LoVo (cell line): Measurements from ENCODE around the gene ZNF503.

Experiments used
- DNase-seq: peaks from one replicate; pipeline ENCODE4 v3.0.0-alpha.2; 2016; ENCODE audit warnings: low spot score

The ZNF503 gene

DNA sequence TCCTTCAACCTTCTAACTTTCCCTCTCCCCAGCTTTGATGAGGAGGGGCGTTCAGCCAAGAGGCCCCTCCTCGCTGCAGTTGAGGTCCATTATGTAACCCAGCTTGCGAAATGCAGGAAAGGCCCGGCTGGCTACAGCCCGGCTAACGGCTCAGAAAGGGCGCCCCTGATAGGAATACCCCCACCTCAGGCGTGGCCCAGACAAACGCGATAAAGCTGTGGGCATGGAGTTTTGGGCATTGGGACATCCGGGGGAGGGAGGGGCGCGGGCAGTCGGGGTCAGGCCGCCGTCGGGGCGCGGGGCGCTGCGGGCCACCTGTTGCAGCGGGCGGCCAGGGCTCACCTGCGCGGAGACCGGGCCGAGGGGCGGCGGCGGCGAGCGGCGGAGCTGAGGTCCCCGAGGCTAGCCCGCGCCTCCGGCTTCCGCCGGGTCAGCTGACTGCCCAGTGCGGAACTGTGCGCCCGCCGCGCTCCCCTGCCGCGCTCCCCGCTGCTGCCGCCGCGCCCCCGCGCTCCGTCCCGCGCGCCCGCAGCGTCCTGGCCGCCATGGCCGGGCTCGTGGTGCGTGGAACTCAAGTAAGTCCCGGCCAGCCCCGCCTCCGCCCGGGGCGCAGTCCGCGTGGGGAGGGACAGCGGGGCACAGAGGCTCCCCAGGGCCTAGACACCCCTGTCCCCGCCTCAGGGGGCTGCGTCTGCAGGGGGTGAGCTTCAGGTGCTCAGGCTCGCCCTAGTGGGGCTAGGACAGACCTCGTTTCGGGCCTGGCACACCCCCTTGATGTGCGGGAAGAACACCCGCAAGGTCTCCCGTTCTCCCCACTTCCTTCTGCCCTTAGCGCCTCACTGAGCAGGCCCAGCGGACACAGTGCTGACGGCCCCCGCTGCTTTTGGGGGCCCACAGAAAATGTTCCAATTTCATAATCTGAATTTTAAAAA, 29.9 kb upstream of the ZNF503 start, which contains the start of gene LRMDA:
Gene LRMDA (plus strand): TSS at position 445 of the 932 bp plus-strand sequence.
- DNase-seq = no peak

DNA sequence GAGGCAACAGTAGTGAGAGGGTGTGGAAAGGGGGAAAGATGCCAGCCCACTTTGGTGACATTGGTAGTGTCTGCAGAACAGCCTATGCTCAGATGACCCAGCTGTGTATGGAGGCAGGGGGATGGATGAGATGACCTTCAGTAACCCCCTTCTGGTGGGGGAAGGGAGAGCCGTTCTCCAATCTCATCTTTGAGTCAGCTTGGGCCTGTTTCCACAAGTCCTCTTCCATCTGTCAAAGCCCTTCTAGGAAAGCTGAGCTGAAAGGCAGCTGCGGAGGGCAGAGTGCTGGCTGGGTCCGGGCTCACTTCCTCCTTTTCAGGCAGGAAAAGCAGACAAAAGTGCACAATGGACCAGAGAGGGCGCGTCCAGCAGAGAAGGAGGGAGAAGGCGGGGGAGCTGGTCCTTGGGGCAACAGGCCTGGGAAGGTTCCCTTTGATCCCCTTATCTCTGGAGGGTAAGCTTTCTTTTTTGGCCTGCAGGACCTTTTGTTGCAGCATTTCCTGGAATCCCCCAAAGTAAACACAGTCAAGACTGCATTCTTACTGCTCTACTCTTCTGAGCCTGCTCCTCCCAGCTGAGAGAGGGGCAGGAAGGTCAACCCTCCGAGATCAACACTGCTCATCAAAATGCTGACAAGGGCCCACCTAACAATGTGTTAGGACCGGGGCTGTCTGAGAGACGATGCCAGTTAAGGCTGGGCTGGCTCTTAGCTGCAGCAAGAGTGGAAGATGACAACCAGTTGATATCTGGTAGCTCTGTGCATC, 28.6 kb upstream of the ZNF503 start:
- DNase-seq = no peak

DNA sequence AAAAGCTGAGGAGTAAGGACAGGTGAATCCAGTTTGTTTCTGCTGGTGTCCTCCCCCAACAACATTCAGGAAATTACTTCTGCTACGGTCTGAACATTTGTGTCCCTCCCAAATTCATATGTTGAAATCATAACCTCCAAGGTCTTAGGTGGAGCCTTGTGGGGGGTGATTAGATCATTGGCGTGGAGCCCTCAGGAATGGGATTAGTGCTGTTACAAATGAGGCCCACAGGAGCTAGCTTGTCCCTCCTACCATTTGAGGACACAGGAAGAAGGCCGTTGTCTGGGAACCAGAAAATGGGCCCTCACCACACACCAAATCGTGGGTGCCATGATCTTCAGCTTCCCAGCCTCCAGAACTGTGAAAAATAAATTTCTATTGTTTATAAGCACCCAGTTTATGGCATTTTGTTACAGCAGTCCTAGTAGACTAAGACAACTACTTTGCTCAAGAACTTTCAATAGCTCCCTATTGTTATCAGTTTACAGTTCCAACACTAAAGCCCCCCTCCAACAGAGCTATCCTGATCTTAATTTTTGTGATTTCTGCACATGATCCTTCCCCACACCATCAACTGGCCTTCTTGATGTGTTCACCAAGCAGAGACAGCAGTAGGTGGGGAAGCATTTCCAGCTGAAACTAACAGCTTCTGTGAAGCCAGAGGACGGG, 27.7 kb upstream of the ZNF503 start:
- DNase-seq = no peak

DNA sequence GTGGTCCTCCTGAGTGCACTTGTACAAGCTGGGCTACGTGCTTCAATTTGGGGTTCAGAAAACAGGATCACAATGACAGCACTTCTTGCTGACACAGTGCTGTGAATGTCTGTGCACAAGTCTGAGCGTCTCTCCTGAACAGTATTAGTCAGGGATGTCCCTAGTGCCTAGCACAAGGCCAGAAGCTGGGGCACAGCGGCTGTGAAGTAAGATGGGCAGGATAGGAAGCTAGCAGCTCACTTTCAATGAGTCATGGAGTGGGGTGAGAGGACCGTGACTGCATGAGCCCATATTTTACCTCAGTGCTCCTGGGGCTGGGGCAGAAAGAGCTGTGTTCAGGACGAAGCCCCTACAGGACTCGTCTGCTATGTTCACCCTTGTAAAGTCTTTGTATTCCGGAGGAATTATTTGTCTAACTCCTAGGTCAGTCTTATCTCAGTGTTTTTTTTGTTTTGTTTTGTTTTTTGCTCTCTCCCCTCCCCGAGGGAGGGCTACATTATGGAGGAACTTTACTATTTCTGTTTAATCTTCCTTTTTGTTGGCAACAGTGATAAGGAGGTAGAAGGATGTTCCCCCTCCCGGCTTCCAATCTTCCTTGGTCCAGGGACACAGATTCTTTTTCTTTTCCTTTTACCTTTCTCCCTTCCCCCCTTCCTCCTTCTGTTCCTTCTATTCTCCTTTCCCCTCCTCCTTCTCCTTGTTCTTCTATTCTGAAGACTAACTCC, 27.0 kb upstream of the ZNF503 start:
- no peak for DNase-seq

DNA sequence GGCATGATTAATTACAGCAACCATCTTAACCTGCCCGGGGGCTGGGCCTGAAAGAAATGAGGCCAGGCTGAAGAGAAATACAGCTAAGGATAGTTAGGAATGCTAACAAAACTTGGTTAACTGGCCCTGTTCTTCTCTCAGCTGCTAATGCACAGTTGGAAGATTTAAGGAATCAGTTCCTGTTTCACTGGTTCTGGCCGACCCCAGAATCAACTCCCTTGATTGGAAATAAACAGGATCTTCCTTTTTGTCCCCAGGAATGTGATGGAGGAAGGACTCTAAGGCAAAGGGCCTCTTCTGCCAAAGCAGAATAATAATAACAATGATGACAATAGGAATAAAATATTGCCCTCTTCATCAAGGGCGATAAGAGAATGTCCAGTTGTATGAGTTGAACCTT, 26.4 kb upstream of the ZNF503 start:
- no peak for DNase-seq

DNA sequence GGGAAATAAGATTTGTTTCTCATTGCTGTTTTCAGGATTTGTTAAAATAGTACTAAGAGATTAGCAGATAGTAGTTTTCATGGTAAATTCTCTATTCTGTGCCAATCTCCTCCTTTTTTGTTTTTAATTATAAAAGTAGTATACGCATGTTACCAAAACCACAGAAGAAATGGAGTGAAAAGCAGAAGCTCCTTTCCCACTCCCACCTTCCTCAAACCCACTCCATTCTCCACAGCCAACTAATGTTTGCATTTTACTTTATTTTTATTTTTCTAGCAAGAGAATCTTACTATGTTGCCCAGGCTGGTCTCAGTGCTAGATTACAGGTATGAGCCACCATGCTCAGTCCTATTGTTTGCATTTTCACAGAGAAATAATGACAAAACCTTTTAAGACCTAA, 25.3 kb upstream of the ZNF503 start:
- DNase-seq = no peak

DNA sequence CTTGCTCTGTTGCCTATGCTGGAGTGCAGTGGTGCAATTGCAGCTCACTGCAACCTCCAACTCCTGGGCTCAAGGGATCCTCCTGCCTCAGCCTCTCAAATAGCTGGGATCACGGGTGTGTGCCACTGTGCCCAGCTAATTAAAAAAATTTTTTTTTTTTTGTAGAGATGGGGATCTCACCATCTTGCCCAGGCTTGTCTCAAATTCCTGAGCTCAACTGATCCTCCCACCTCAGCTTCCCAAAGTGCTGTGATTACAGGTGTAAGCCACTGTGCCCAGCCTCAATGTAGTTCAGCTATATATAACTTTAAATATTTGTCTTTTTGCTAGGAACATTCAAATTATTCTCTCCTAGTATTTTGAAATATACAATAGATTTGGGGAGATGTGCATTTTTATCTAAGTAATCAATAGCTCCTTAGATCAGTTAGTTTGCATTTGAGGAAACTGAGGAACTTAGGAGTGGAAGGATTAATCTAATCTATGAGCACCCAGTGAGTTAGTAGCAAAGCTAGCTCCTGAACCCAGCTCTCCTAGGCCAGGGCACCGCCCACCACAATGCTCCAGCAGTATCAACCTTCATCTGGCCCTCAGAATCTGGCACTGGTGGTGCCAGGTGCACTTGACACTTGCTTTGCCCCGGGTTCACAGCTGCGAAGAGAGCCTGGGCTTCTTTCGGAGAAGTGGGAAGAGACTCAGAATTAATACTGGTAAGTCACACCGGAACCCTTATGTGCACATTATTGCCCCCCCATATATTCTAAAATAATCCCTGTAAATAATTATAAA, 23.9 kb upstream of the ZNF503 start:
- DNase-seq = no peak

DNA sequence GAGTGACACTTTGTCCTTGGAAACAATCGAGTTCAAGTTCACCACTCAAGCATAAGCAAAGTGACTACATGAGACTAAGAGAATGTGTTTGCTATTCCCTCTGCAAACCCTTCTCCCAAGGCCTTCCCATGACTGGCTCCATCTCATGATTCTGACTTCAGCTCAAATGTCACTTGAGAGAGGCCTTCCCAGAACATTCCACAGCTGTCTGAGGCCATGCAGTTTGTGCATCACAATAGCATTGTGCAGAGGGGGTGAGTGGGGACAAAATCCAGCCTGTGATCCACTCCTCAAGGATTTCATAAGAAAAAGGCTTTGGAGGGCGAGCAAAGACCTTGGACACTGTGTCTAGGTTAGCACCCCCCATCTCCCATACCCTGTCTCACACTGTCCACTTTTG, 23.0 kb upstream of the ZNF503 start:
- DNase-seq = no peak

DNA sequence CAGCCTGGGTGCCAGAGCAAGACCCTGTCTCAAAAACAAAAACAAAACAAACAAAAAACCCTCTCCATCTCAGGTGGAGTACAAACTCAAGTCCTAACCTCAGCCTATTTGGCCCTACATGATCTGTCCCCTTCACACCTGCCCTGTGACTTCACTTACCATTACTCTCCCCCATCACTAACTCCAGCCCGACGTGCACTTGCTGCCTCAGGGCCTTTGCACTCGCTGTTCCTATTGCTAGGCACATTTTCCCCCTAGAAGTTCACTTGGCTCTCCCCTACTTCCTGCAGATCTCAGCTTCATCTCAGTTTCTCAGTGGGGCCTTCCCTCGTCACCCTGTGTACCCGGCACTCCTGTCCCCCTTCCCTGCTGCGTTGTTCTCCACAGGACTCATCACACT, 21.3 kb upstream of the ZNF503 start:
- DNase-seq = no peak

DNA sequence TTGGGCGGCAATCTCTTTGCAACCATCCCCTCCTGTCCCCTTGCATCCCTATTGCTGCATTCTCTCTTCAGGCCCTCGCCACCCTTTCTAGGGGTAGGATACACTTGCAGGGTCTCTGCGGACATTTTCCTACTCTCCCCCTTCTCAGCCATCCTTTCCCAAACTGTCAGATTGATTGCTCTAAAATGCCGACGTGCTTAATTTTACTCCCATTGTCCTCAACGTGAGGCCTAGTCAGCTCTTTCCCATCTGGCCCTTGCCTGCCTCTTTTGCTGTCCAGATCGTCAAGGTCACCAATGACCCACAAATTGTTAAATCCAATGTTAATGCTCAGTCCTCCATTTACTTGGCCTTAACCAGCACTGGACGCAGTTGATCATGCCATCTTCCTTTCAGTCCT, 17.1 kb upstream of the ZNF503 start:
- no peak for DNase-seq

DNA sequence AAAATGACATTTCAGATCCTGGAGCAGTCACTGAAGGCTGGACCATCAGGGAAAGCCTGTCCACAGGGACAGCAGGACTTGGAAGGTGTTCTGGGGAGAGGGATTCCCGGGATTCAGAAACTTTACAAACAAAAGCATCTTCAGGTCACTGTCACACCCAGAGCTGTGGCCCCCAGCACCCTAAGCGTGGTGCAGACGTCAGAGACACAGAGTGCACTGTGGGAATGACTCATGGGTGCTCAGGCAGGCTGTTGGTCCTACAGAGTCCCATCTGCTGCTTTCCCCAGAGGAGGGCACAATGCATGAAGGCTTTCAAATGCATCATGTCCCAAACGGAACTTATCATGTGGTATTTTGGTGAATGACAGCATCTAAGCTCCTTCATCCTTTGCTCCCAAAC, 16.7 kb upstream of the ZNF503 start:
- no peak for DNase-seq

DNA sequence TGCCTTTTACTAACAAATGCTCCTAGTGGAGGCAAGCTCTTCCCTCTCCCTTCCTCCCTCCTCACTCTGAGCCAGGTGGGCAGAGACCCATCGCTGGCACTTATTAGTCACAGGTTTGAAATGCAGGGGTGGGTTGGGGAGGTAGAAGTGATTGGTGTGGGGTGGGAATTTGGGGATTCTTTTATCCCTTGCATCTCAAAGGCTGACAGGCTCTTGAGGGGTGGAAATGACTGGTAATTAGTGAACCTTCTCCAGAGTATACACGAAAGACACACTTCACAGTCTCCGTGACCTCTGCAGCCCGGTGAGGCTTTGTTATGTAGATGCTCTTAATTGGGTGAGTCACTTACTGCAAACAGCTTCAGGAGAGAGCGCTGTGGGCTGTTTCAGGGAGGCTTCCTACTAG, 16.0 kb upstream of the ZNF503 start:
- DNase-seq = no peak

DNA sequence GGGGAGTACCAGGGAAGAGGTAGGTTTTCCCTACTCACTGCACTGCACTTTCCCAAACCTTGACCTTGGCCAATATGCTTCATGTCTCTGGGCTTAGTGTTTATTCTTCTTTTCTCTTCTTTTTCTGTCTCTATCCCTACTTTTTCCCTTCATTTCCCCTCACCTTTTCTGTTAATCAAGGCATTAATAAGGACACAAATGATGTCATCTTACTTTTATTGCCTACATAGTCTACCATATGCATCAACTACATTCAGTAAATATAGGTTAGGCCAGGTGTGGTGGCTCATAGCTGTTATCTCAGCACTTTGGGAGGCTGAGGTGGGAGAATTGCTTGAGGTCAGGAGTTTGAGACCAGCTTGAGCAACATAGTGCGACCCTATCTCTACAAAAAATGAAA, 13.0 kb upstream of the ZNF503 start:
- no peak for DNase-seq

DNA sequence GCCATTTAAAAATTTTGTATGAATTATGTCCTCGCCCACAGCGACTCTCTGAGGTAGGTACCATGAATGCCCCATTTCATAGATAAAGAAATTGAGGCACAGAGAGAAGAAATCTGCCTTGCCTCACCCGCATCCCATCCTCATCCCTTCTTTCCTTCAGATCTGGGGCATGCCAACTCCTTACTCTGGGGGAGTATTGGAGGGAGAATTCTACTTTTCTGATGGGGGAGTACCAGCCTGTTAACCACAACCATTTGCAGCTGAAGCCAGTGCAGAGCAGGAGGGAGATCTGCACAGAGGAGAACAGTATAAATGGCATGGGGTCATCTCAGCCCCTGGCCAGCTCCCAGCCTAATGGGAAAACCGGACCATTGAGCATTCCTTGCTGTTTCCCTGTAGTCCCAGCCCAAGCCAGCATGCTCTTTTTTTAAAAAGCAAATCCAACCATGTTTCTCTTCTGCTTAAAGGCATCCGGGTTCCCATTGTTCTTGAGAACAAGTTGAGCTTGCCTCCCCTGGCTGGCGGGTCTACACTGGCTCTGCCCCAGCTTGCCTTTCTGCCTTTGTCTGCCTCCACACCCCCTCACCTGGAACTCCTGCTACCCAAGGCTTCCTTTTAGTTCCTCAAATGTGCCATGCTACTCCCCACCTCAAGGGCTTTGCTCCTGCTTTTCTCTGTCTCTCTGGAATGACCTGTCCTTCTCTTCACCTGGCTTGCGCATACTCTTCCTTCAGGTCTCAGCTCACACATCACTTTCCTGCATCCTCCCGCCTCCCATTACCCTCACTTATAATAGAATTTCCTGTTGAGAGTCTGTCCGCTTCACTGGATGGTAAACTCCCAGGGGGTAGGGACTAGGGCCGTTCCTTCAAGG, 8.8 kb upstream of the ZNF503 start:
- no peak for DNase-seq

DNA sequence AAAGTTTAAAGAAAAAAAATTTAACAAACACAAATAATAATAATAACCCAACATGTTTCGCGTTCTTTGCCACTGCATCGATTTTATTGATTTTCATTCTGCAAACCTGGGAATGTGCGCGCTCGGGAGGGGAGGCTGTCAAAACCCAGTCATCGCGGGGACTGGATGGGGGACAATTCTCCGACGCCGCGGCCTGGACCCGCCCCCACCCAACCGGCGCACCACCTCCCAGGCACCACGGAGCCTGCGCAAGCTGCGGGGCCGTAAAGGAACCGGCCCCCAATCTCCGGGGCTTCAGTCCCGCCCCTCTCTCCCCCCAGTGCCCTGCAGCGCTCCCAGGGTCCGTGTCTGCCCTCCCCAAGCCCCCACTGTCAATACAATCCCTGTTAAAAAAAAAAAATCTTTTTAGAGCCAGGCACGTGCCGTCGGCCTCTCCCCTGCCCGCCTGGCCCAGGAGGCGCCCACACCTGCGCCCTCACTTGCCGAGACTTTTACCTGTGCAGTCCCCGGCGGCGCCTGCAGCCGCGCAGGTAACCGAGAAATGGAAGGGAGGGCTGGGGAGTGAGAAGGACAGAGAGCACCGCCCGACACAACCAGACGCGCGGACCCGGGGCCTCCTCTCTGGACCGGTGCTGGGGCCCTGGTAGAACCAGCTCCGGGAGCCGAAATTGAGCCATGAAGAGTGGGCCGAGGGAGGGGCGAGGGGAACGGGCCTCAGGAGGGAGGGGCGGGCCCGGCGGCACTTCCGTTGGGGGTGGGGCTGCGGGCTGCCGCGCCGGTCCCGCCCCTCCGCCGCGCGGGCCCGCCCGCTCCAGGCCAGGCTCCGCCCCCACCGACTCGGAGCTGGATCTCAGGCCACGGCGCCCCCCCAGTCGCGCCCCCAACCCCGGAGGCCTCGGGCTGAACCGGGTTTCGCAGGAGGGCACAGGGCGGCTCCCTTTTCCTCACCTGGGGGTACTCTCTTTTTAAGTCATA, 7.6 kb upstream of the ZNF503 start:
- peak; percentile 72 for DNase-seq

DNA sequence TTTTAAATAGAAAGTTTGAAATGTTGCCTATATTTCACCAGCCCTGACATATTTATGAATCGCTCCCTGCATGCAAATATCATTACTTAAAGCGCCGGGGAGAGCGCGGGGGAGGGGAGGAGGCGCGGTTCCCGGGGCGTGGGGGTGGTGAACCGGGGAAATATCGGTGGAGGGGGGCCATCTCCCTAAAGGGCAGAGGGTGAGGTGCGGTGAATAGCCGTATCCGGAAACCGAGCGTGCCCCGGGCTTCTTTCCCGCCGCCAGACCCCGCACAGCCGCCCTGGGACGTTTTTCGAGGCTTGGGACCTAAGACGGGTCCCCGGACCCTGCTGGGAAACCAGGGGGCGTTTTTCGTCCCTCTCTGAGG, 6.9 kb upstream of the ZNF503 start:
- no peak for DNase-seq

DNA sequence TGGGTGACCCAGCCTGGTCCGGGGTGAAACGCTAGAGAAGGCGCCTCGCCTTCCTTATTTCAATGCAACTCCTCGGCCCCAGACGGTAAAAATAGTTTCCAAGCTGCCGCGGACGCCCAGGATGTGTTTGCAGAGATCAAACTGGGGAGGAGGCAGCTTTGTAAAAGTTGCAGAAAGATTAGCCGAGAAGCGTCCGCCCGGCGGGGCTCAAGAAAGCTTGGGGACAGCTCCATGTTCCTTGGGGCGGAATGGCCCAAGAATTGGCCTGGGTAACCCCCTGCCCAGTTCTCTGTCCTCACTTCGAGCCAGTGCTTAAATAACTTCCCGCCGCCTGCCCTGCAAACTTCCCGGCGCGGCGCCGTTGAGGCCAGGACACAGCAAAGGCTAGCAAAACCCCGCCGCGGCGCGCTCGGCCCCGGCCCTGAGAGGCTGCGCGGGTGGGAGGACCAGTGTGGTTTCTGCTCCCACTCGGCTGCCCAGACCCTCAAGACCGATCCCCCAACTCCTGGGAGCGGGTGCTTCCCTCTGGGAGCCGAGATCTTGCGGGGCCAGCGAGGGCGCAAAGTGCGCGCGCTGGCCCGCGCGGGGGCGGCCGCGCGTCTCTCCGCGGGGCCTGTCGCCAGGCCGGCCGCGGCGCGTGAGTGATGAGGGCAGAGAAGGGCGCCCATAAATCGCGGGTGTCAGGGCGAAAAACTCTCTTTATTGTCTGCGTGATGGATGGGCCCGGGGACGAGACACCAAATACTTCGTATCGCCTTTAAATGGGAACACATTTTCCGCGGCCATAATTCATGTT, 6.3 kb upstream of the ZNF503 start:
- no peak for DNase-seq

DNA sequence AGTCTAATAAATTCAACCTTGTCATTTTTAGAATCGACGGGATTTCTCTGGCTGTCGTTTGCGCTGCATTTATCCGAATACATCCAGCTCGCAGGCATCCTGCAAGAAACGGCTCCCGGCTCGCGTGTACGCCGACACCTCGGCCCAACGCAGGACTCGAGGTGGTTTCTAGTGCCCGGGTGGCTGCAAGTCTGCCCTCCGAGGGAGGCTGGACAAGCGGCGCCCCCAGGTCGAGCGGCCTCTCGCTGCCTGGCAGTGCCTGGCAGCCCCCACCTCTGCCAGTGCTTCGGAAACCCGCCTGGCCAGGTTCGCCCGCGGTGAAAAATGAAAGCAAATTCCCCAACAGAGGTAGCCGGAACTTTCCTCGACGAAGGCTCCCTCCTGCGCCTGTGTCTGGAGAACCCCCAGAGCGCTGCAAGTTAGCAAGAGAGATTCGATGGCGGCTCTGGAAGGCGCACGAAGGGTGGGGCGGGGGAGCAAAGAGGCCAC, 5.7 kb upstream of the ZNF503 start:
- DNase-seq = no peak
